GM19099 (cell line): ENCODE results near the gene ESRRG.

Experiments used
- POLR2A ChIP-seq: IDR thresholded peaks from 3 replicates; pipeline ENCODE4 v1.6.1; 2011; ENCODE audit warnings: low read depth; ENCODE audit not compliant: insufficient read length; ENCODE audit errors: extremely low read depth

The ESRRG gene

DNA sequence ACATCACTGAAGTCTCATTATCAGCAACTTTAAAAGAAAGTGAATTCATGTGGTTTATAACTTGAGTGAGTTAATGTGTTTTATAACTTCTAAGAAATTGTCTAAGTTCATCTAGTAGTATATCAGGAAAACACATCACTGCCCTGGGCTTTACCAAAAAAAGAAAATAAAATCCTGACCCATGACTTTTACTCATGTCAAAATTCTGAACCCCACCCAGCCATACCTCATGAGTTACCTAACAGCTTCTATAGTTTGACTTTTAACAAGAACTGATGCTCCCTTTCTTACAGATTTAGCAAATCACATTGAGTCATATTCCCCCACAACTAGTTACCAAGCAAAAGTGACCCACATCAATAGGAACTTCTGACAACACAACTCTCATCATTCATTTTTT is 57.4 kb downstream of the ESRRG start:
- no peak for TF ChIP-seq POLR2A

GRCh38 chr1:216665406-216665805 is 57.8 kb downstream of the ESRRG start:
- TF ChIP-seq POLR2A: no peak

DNA sequence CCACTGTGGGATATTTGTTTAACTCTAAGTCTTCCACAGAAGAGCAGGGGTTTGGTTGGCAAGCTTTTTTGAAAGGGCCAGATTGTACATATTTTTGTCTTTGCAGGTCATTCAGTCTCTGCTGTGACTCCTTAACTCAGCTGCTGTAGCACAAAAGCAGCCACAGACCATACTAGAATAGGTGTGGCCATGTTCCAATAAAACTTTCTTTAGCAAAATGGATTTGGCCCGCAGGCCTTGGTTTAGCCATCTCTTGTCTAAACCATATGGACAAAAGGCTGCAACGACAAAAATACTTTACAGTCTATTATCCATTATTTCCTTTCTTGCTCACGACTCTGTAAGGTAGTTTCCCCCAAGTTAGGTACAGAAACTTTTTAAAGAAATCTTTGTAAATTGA is 60.5 kb downstream of the ESRRG start:
- TF ChIP-seq POLR2A: no peak

DNA sequence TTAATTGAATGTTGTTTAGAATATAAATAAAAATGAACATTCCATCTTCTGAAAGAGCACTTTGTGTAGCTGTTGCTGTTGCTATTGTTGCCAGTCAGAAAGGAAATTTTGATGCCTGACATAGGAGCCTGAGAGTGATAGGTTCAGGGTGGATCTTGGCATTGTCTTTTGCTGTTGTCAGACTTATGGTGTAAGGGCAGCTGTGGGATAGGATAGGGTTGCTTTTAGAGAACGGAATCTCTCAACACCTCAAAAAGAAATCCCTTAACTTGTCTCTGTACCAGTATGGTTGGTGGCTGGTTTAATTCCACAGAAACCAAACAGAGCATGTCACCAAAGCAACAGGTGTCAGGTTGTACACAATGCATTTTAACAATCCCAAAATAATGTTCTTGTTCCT is 62.7 kb downstream of the ESRRG start:
- TF ChIP-seq POLR2A: no peak

DNA sequence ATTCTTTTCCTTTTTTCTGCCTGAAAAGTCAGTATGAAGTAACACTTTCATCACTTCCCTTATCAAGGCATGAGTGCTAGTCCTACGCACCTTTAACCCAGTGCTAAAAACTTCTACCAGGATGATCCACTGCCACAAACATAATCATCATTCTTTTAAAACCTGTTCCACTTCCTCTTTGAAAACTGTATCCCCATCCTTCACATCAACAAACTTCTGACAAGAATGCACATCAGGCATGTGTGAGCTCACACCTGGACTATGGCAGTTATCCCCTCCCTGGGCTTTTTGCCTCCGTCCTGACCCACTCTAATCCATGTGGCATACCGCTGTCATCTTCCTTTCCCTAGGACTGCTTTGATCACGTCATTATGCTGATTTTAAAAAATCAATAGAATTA is 70.2 kb downstream of the ESRRG start:
- TF ChIP-seq POLR2A: no peak

GRCh38 chr1:216651826-216652418 is 71.3 kb downstream of the ESRRG start:
- TF ChIP-seq POLR2A: no peak

- TF ChIP-seq POLR2A: no peak
Observed at GRCh38 chr1:216643176-216643575, 80.1 kb downstream of the ESRRG start.

GRCh38 chr1:216641669-216642460 is 81.4 kb downstream of the ESRRG start:
- TF ChIP-seq POLR2A: no peak

- no peak for TF ChIP-seq POLR2A
Observed at GRCh38 chr1:216640100-216640499, 83.1 kb downstream of the ESRRG start.

GRCh38 chr1:216632980-216633379 is 90.2 kb downstream of the ESRRG start:
- no peak for TF ChIP-seq POLR2A

DNA sequence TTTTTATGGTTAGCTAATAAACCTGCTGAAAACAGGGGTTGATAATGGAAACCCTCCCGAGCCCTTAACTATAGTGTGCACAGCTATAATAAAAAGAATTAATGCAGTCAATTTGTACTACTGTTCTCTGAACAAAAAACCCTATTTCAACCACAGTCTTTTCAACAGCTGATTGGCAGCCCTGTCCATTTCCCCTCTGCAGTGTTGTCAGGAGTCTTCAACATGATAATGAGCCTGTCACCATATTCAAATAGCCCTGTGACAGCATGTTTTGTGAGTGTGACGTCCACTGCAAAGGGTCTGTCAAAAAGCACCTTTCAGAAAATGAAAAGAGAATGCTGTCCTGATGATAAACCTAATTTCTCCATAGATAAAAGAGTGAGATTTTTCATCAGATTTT is 92.7 kb downstream of the ESRRG start:
- no peak for TF ChIP-seq POLR2A

- TF ChIP-seq POLR2A: no peak
Observed at GRCh38 chr1:216627252-216627651, 96.0 kb downstream of the ESRRG start.

GRCh38 chr1:216626394-216627067 is 96.7 kb downstream of the ESRRG start:
- no peak for TF ChIP-seq POLR2A

- no peak for TF ChIP-seq POLR2A
Observed at GRCh38 chr1:216621536-216621935, 101.7 kb downstream of the ESRRG start.

DNA sequence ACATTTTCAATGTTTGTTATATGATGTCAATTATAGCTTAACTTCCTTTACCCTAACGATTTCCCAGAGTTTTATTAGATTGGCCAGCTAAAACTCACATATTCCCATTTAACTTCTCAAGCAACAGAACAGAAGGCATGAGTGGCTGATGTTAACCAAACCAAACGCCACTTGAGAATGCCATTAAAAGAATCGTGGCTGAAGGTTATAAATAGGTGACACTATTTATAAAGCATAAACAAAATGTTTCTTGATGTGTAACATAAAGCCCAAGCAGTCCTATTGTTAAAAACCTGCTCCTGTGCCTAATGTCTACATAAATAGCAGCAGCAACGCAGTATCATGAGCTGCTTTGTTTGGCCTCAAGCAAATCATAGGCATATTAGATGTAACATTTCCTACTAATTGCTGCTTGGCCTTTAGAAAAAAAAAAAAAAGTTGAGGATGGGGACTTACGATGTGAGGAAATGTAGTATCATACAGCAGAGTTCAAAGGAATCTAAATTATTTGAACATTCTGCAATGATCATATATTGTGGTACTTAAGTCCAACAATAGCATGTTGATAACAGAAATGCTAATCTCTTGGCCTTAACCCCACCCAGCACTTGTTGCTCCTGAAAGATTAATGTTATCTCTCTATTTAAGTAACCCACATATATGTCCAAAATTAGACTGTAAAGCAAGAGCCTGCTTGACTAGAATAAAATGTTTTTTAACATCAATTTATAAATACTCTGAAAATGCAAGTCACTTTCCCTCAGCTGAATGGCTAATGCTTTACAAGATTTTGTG is 106.0 kb downstream of the ESRRG start:
- no peak for TF ChIP-seq POLR2A
